Cardiac septum (tissue), 1 donor: ENCODE measurements around the gene AMBP. TPM values are rescaled to one million over a fixed set of nuclear protein-coding genes. Genes with fewer than 3 reads are reported as not detected.

ENCODE experiments used
- DNase-seq: peaks from one replicate; pipeline ENCODE4 v3.0.0-alpha.2; 2020; ENCODE audit warnings: low spot score
- intact Hi-C: fragments of 100-400 bp; cut with DNase I; formaldehyde crosslinking; loops from one replicate; pipeline ENCODE4 v1.14.0; 2022
- long read RNA-seq: library from polyadenylated mRNA; unstranded; transcript quantifications from one replicate; pipeline ENCODE4 v2.0.0, GENCODE V29; 2021
- total RNA-seq: library from RNA; stranded (reverse); fragmentation: NEBNext Ultra II Directional; extraction: Animal tissue kit (Norgen Biotek cat#: 25700); gene quantifications from one replicate; pipeline ENCODE4 v1.2.1, GENCODE V29; 2021
- donor health status: DM: no; HTN: no; CAD: no.

Gene AMBP
- not detected for total RNA-seq
- long read RNA-seq, result 0 reads

- intact Hi-C loops, result no loop called here
- no peak for DNase-seq
Observed at GRCh38 chr9:114078021-114078780, at the start of gene AMBP. Gene AMBP, minus strand, starts transcription at chr9:114078300. Its CDS starts 91 bp downstream, at chr9:114078209.

GRCh38 chr9:114126247-114127060 is 48.4 kb upstream of the AMBP start:
- intact Hi-C loops, result no loop called here
- no peak for DNase-seq

GRCh38 chr9:114125476-114126013 is 47.4 kb upstream of the AMBP start:
- intact Hi-C loops, result no loop called here
- DNase-seq, result peak; percentile 43

GRCh38 chr9:114124666-114125475 is 46.8 kb upstream of the AMBP start:
- DNase-seq, result peak; percentile 69
- intact Hi-C loops, result loop anchor here (5.0 kb wide), 1 partner anchor 133 kb away; no protein-coding TSS in a partner anchor

- intact Hi-C loops, result loop anchor here (5.0 kb wide), 1 partner anchor 132 kb away; no protein-coding TSS in a partner anchor
- peak; percentile 31 for DNase-seq
Observed at GRCh38 chr9:114124138-114124537, 46.0 kb upstream of the AMBP start.

GRCh38 chr9:114123031-114123977 is 45.2 kb upstream of the AMBP start:
- peak; percentile 62 for DNase-seq
- intact Hi-C loops, result loop anchor here (5.0 kb wide), 1 partner anchor 131 kb away; no protein-coding TSS in a partner anchor

GRCh38 chr9:114122136-114123027 is 44.3 kb upstream of the AMBP start:
- intact Hi-C loops, result loop anchor here (5.0 kb wide), 1 partner anchor 130 kb away; no protein-coding TSS in a partner anchor
- no peak for DNase-seq

- DNase-seq, result peak; percentile 70
- intact Hi-C loops, result loop anchor here (5.0 kb wide), 1 partner anchor 129 kb away; no protein-coding TSS in a partner anchor
Observed at GRCh38 chr9:114121227-114122135, 43.4 kb upstream of the AMBP start.

GRCh38 chr9:114120192-114121014 is 42.3 kb upstream of the AMBP start:
- peak; percentile 49 for DNase-seq
- intact Hi-C loops, result loop anchor here (5.0 kb wide), 1 partner anchor 128 kb away; no protein-coding TSS in a partner anchor

- DNase-seq, result peak; percentile 33
- intact Hi-C loops, result loop anchor here (5.0 to 10.0 kb wide), 2 partner anchors 65 to 127 kb away; no protein-coding TSS in a partner anchor
Observed at GRCh38 chr9:114119242-114120191, 41.4 kb upstream of the AMBP start.

- intact Hi-C loops, result loop anchor here (10.0 kb wide), 1 partner anchor 63 kb away; no protein-coding TSS in a partner anchor
- peak; percentile 47 for DNase-seq
Observed at GRCh38 chr9:114117996-114118830, 40.1 kb upstream of the AMBP start.

- no peak for DNase-seq
- intact Hi-C loops, result loop anchor here (10.0 kb wide), 1 partner anchor 63 kb away; no protein-coding TSS in a partner anchor
Observed at GRCh38 chr9:114117614-114117995, 39.5 kb upstream of the AMBP start.

GRCh38 chr9:114116126-114116747 is 38.1 kb upstream of the AMBP start:
- intact Hi-C loops, result loop anchor here (10.0 kb wide), 1 partner anchor 61 kb away; no protein-coding TSS in a partner anchor
- no peak for DNase-seq
